ENCODE results near the gene PXDN. TPM values are rescaled to one million over a fixed set of nuclear protein-coding genes. Genes with fewer than 3 reads are reported as not detected.
A peak's percentile ranks its signal among the peaks of the same experiment; 100 is the strongest.

The PXDN gene
- polyA plus RNA-seq, 1 donor: 60.6 TPM

DNA sequence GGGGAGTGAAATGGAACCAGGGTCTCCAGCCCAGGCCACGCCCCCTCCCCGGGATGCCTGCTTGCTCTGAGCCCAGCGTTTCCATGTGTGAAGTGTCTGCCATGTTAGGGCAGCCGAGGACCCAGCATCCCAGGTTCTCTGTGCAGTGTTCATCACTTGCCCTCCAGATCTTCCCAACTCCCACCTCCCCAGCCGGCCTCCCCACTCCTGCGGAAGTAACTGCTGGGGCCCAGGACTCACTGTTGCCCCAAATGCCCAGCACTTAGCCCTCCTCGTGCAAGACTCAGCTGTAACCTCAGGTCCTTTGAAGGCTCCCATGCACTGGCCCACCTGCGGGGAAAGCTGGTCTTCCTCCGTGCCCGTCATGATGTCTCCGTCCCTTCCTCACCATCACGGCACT, 9.7 kb upstream of the PXDN start:
- WGBS (ENCODE audit: insufficient coverage, low lambda C conversion rate): no CpG with 5 or more reads among the region's 12 CpGs
- DNase-seq: no peak
- Histone ChIP-seq H3K4me1 (ENCODE audit: control insufficient read depth, insufficient read depth, low read length) (peaks cover 3% of the 10 kb centered on the region), H3K27me3 (ENCODE audit: control insufficient read depth, insufficient read depth, low read length) (peaks cover 9% of the 10 kb centered on the region), H3K4me3 (ENCODE audit: low read length) (no peak overlapping the region), H3K27ac (ENCODE audit: low read length) (no peak overlapping the region), H3K36me3 (ENCODE audit: control insufficient read depth, insufficient read depth, low read length) (no peaks in the 10 kb centered on the region), H3K9me3 (ENCODE audit: control insufficient read depth, low read depth, low read length) (peaks cover 14% of the 10 kb centered on the region)

DNA sequence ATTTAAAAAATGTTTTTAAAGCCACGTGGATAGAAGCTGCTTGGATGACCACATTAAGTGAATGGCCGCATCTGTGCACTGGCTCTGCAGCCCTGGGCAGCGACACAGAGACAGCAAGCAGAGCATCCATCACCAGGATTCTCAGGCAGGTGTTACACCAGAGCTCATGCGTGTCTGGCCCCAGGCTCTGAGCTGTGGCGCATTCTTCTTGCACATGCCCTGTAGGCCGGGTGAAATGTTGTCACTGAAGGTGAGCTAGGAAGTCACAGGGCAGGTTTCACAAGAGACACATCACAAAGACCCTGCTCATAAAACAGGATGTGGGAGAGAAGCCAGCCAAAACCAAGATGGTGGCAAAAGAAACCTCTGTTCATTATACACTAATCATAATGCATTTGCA, 8.4 kb upstream of the PXDN start:
- no peak overlapping the region for H3K27ac ChIP-seq (ENCODE audit: low read length)
- no peak overlapping the region for H3K4me3 ChIP-seq (ENCODE audit: low read length)
- no peak for DNase-seq
- no CpG with 5 or more reads among the region's 6 CpGs for WGBS (ENCODE audit: insufficient coverage, low lambda C conversion rate)
- peaks cover 9% of the 10 kb centered on the region for H3K27me3 ChIP-seq (ENCODE audit: control insufficient read depth, insufficient read depth, low read length)
- H3K4me1 ChIP-seq (ENCODE audit: control insufficient read depth, insufficient read depth, low read length): no peaks in the 10 kb centered on the region
- no peaks in the 10 kb centered on the region for H3K36me3 ChIP-seq (ENCODE audit: control insufficient read depth, insufficient read depth, low read length)
- H3K9me3 ChIP-seq (ENCODE audit: control insufficient read depth, low read depth, low read length): peaks cover 13% of the 10 kb centered on the region

DNA sequence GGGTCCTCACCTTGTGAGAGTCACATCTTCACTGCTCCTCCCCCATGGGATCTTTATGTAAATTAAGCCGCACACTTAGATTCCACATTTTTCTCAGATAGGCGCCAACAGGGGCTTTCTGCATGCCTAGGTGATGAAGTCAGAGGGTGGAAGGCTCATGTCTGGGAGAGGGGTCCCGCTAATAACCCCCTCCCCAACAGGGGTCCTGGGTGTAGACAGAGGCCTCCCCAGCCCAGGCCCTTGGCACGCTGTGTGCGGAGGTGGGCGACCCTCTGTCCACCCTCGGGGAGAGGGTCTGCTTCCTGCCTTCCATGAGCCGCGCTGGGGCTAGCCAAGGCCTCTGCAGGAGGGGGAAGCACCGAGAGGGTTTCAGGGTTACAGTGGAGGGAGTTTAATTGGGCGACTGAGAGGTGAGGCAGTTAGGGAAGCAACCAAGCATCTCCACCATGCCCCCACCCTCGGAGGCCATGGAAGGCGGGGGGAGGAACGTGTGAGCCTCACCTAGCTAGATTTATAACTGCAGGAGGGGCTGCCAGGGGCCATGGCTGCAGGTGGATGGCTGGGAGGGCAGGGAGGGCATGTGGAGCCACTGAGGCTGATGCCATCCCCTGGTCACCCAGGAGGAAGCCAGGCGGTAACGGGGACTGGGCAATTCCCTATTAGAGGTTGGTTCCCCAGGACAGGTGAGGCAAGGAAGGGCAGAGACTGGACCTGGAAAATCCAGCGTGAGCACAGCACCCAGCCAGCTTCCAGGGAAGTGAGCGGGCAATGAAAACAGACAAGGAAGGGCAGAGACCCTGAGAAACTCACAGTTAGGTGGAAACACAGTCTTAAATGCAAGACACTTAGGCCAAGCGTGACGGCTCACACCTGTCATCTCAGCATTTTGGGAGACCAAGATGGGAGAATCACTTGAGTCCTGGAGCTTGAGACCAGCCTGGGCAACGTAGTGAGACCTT, 7.7 kb upstream of the PXDN start:
- Histone ChIP-seq H3K9me3 (ENCODE audit: control insufficient read depth, low read depth, low read length) (peaks cover 13% of the 10 kb centered on the region), H3K4me1 (ENCODE audit: control insufficient read depth, insufficient read depth, low read length) (no peaks in the 10 kb centered on the region), H3K4me3 (ENCODE audit: low read length) (no peak overlapping the region), H3K27me3 (ENCODE audit: control insufficient read depth, insufficient read depth, low read length) (peaks cover 9% of the 10 kb centered on the region), H3K36me3 (ENCODE audit: control insufficient read depth, insufficient read depth, low read length) (no peaks in the 10 kb centered on the region), H3K27ac (ENCODE audit: low read length) (no peak overlapping the region)
- no CpG with 5 or more reads among the region's 21 CpGs for WGBS (ENCODE audit: insufficient coverage, low lambda C conversion rate)
- DNase-seq: no peak

DNA sequence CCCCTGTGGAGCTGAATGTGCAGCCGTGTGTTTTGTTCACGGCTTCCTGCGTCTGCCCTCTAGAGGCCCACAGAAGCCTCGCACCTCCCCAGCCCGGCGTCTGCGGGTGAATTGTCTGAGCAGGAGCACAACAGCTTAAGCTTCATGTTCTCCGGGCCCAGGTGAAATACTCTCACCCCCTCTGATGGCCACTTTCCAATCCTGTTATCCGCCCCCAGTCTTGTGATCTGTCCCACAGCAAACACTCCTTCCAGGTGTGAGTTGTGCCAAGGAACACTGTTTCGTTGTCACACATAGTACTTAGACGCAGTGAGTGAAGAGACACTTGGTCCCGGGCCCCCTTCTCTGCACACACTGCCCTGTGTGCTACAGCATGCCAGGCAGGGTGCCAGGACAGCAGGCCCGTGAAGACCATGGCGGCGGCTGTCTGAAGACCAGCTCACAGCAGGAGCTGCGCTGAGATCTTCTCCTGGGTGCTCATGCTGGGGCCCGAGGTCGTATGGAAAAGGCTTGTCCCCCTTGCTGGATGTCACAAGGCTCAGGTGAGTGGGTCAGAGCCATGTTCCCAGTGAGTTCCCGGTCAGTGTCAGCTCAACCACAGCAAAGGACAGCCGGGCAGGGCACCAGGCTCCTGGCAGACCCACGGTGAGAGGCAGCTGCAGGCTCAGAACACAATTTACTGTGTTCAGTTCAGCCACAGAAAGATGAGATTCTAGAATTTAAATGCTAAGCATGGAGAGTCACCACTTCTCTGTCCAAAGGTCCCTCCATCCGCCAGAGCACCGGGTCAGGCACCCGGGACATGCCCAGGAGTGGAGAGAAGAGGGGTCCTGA, 6.8 kb upstream of the PXDN start:
- no CpG with 5 or more reads among the region's 24 CpGs for WGBS (ENCODE audit: insufficient coverage, low lambda C conversion rate)
- H3K9me3 ChIP-seq (ENCODE audit: control insufficient read depth, low read depth, low read length): peaks cover 13% of the 10 kb centered on the region
- no peak overlapping the region for H3K27ac ChIP-seq (ENCODE audit: low read length)

DNA sequence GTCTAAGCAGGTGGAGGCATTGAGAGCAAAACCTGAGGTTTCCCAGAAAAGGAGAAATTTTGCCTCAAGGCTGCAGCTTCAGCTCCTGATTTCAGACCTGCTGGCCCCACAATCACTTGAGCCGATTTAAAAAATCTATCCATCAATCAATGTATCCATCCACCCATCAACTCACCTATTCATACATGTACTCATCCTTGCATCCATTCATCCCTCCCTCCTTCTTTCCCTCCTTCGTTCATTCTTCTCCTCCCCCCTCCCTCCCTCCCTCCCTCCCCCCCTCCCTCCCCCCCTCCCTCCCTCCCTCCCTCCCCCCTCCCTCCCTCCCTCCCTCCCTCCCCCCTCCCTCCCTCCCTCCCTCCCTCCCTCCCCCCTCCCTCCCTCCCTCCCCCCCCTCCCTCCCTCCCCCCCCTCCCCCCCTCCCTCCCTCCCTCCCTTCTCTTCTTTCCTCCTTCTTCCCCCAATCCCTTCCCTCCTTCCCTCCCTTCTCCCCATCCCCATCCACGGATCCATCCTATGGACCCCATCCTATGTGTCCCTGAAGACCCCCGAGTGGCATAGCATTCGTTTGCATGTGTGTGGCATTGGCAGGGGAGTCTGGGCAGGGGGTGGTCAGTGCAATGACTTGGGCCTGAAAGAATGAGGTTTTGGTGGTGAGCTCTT, 6.1 kb upstream of the PXDN start:
- Histone ChIP-seq H3K4me3 (ENCODE audit: low read length) (no peak overlapping the region), H3K36me3 (ENCODE audit: control insufficient read depth, insufficient read depth, low read length) (no peaks in the 10 kb centered on the region), H3K27ac (ENCODE audit: low read length) (no peak overlapping the region), H3K9me3 (ENCODE audit: control insufficient read depth, low read depth, low read length) (peaks cover 13% of the 10 kb centered on the region), H3K4me1 (ENCODE audit: control insufficient read depth, insufficient read depth, low read length) (no peaks in the 10 kb centered on the region), H3K27me3 (ENCODE audit: control insufficient read depth, insufficient read depth, low read length) (peaks cover 15% of the 10 kb centered on the region)
- WGBS (ENCODE audit: insufficient coverage, low lambda C conversion rate): no CpG with 5 or more reads among the region's 5 CpGs
- no peak for DNase-seq

More for the DNA sequence above, 6.8 kb upstream of the PXDN start:
- Histone ChIP-seq H3K27me3 (ENCODE audit: control insufficient read depth, insufficient read depth, low read length) (peaks cover 11% of the 10 kb centered on the region), H3K36me3 (ENCODE audit: control insufficient read depth, insufficient read depth, low read length) (no peaks in the 10 kb centered on the region), H3K4me1 (ENCODE audit: control insufficient read depth, insufficient read depth, low read length) (no peaks in the 10 kb centered on the region), H3K4me3 (ENCODE audit: low read length) (no peak overlapping the region)
- peak in 1 of 2 donors; percentile 43 for DNase-seq

DNA sequence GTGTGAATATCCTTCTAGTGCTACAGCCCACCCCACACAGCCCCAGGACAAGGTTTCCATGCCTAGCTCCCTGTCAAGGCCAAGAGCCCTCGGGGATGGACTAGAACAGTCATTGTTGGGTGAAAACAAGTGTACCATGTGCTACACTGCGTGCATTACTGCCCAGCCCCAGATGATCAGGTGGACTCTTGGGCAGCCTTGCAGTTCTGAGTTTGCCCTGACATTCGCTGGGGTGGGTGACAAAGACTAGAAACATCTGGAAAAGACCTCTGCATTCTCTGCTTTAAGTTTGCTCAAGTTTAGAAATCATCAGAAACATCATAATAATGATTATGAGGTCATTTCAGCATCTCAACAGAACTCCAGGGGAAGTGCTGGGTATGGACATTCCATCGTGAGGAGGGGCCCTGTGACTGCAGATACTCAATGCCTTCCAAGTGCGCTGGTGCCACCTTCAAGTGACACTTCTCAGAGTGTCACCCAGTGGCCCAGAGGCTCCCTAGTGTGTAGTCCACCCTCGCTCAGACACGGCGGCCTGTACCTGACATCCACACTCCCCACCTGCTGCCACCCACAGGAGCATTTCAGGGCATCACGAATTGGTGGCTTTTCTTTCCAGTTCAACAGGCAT, 5.3 kb upstream of the PXDN start:
- H3K9me3 ChIP-seq (ENCODE audit: control insufficient read depth, low read depth, low read length): peaks cover 9% of the 10 kb centered on the region
- H3K4me1 ChIP-seq (ENCODE audit: control insufficient read depth, insufficient read depth, low read length): no peaks in the 10 kb centered on the region
- no peak overlapping the region for H3K4me3 ChIP-seq (ENCODE audit: low read length)
- H3K27ac ChIP-seq (ENCODE audit: low read length): no peak overlapping the region
- WGBS (ENCODE audit: insufficient coverage, low lambda C conversion rate): no CpG with 5 or more reads among the region's 9 CpGs
- H3K36me3 ChIP-seq (ENCODE audit: control insufficient read depth, insufficient read depth, low read length): no peaks in the 10 kb centered on the region
- no peak for DNase-seq
- peaks cover 22% of the 10 kb centered on the region for H3K27me3 ChIP-seq (ENCODE audit: control insufficient read depth, insufficient read depth, low read length)

DNA sequence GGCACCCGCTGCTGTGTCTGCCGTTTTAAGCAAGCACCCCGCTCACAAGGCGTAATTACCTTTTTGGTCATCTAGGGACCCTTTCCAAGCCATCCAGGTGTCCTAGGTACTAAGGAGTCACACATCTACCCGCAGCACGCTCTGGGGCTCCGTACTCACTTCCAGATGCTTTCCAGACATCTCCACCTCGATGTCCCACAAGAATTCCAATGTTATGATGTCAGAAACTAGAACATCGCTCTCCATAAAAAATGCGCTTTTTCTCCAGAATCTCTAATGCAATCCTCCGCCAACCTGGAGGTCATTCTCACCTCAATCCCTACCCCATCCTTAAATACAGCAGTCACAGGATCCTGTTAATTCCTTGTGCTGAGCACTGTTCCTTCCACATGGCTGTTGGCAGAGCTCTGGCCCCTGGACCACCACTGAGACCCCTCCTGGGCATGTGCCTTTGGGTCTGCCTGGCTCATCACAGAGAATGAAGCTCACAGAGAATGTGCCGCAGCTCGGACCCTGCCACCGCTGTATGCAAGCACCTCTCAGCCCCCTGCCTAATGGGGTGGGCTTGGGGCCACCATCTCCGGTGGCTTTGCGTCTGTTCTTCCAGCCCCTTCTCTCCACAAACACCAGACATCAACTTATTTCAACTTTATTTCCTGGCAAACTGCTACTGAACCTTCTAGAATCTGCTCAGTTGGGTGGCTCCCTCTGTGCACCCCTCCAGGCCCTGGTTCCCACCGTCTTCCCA, 4.6 kb upstream of the PXDN start:
- Histone ChIP-seq H3K27me3 (ENCODE audit: control insufficient read depth, insufficient read depth, low read length) (peaks cover 24% of the 10 kb centered on the region), H3K36me3 (ENCODE audit: control insufficient read depth, insufficient read depth, low read length) (no peaks in the 10 kb centered on the region), H3K27ac (ENCODE audit: low read length) (no peak overlapping the region), H3K4me1 (ENCODE audit: control insufficient read depth, insufficient read depth, low read length) (no peaks in the 10 kb centered on the region), H3K9me3 (ENCODE audit: control insufficient read depth, low read depth, low read length) (peaks cover 2% of the 10 kb centered on the region), H3K4me3 (ENCODE audit: low read length) (no peak overlapping the region)
- no peak for DNase-seq
- 100% methylated on average over 1 of the region's 17 CpGs for WGBS (ENCODE audit: insufficient coverage, low lambda C conversion rate)

DNA sequence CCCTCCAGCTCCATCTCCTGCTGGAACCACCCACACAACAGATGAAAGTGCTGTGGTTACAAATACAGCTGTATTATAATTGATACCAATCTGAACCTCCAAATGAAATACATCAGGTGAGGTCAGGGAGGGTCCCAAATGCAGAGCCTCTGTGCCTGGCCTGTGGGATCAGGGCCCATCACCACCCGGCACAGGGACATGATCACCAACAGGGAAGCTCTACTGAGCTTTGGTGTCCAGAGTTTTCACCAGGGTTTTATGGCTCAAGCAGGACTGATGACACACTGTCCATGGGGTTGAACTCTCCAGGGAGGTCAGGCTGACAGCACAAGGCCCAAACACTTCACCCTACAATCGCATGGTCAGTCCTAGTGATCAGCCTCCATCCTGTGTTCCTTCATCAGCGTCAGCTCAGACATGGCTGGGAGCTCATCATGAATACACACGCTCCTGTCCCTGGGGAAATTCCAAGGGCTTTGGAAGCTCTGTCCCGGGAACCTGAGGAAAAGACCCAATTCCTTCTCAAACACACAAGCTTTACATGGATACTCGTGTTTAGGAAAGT, 3.9 kb upstream of the PXDN start:
- H3K27me3 ChIP-seq (ENCODE audit: control insufficient read depth, insufficient read depth, low read length): peaks cover 27% of the 10 kb centered on the region
- no CpG with 5 or more reads among the region's 6 CpGs for WGBS (ENCODE audit: insufficient coverage, low lambda C conversion rate)
- no peak overlapping the region for H3K4me3 ChIP-seq (ENCODE audit: low read length)
- no peaks in the 10 kb centered on the region for H3K9me3 ChIP-seq (ENCODE audit: control insufficient read depth, low read depth, low read length)
- H3K4me1 ChIP-seq (ENCODE audit: control insufficient read depth, insufficient read depth, low read length): no peaks in the 10 kb centered on the region
- no peaks in the 10 kb centered on the region for H3K36me3 ChIP-seq (ENCODE audit: control insufficient read depth, insufficient read depth, low read length)
- no peak overlapping the region for H3K27ac ChIP-seq (ENCODE audit: low read length)
- no peak for DNase-seq
